Osteoblast (primary cell): ENCODE data around the gene RASA3. TPM values are rescaled to one million over a fixed set of nuclear protein-coding genes. Genes with fewer than 3 reads are reported as not detected.

ENCODE experiments used
- DNase-seq: peaks from one replicate; pipeline ENCODE4 v3.0.0; 2011; ENCODE audit warnings: low spot score, mixed read lengths; ENCODE audit not compliant: insufficient read length; ENCODE audit errors: missing footprints
- H2AFZ ChIP-seq: 2 replicates; pipeline ENCODE4 v1.6.0; 2011; ENCODE audit warnings: mild to moderate bottlenecking, low read length
- H3K27ac ChIP-seq: 2 replicates; pipeline ENCODE4 v1.5.1; 2011; ENCODE audit warnings: mild to moderate bottlenecking, low read depth, low read length, moderate library complexity
- H3K27me3 ChIP-seq: 2 replicates; pipeline ENCODE4 v1.6.0; 2012; ENCODE audit warnings: mild to moderate bottlenecking, control low read depth, inconsistent platforms, low read length, moderate library complexity; ENCODE audit not compliant: insufficient read depth
- H3K36me3 ChIP-seq: 2 replicates; pipeline ENCODE4 v1.5.1; 2011; ENCODE audit warnings: mild to moderate bottlenecking, low read length, control low read depth, moderate library complexity; ENCODE audit not compliant: insufficient read depth
- H3K4me1 ChIP-seq: 2 replicates; pipeline ENCODE4 v1.5.1; 2011; ENCODE audit warnings: mild to moderate bottlenecking, low read length, control low read depth, moderate library complexity; ENCODE audit not compliant: insufficient read depth
- H3K4me2 ChIP-seq: 2 replicates; pipeline ENCODE4 v1.6.0; 2011; ENCODE audit warnings: mild to moderate bottlenecking, low read length; ENCODE audit not compliant: insufficient read depth
- H3K4me3 ChIP-seq: fragments of 200-600 bp; sonication (generic); 3 replicates; pipeline ENCODE4 v1.5.1; 2012; ENCODE audit warnings: mild to moderate bottlenecking, low read length, inconsistent platforms; ENCODE audit not compliant: insufficient read depth
- H3K79me2 ChIP-seq: 2 replicates; pipeline ENCODE4 v1.6.0; 2012; ENCODE audit warnings: mild to moderate bottlenecking, low read length, control low read depth, inconsistent platforms; ENCODE audit not compliant: insufficient read depth
- H3K9me3 ChIP-seq: 2 replicates; pipeline ENCODE4 v1.5.1; 2011; ENCODE audit warnings: low read depth, low read length, control low read depth
- H4K20me1 ChIP-seq: 2 replicates; pipeline ENCODE4 v1.6.0; 2012; ENCODE audit warnings: mild to moderate bottlenecking, low read length, control low read depth; ENCODE audit not compliant: insufficient read depth
- total RNA-seq: library from RNA; depleted of rRNA; stranded (reverse); fragments of >200 nt; gene quantifications from 2 replicates; pipeline ENCODE4 v1.2.3, GENCODE V29; 2012
- TF ChIP-seq, protein P1 (sequence below): IDR thresholded peaks from 2 replicates; pipeline ENCODE4 v1.5.1; 2011; ENCODE audit warnings: mild to moderate bottlenecking, low read depth, low read length, moderate library complexity; ENCODE audit errors: extremely low read depth

The RASA3 gene
- total RNA-seq, 1 donor = 41.3 TPM

DNA sequence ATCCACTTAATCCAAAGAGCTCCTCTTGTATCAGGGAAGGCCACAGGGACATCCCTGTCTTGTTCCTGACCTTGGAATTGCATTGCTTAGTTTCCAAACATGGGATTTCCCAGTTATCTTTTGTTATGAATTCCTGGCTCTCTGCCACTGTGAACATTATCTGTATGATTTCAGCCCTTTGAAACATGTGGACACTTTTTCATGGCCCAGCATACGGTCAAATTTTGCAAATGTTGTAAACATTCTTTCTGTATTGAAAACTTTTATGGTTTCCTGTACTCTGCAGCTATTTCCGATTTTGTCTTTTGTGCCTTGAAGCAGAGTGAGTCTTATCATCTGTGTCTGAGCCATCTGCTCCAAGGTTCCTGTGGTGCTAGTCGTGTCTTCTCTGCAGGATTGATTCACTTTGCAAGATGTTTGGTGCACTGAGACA is 42.1 kb upstream of the RASA3 start:
- TF ChIP-seq, protein P1, sequence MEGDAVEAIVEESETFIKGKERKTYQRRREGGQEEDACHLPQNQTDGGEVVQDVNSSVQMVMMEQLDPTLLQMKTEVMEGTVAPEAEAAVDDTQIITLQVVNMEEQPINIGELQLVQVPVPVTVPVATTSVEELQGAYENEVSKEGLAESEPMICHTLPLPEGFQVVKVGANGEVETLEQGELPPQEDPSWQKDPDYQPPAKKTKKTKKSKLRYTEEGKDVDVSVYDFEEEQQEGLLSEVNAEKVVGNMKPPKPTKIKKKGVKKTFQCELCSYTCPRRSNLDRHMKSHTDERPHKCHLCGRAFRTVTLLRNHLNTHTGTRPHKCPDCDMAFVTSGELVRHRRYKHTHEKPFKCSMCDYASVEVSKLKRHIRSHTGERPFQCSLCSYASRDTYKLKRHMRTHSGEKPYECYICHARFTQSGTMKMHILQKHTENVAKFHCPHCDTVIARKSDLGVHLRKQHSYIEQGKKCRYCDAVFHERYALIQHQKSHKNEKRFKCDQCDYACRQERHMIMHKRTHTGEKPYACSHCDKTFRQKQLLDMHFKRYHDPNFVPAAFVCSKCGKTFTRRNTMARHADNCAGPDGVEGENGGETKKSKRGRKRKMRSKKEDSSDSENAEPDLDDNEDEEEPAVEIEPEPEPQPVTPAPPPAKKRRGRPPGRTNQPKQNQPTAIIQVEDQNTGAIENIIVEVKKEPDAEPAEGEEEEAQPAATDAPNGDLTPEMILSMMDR = no peak
- Histone ChIP-seq H3K4me3 (no peak overlapping the region), H3K9me3 (no peaks in the 10 kb centered on the region), H3K27me3 (peaks cover 24% of the 10 kb centered on the region), H3K4me2 (no peak overlapping the region), H2AFZ (no peak overlapping the region), H4K20me1 (no peaks in the 10 kb centered on the region), H3K79me2 (no peaks in the 10 kb centered on the region), H3K36me3 (no peaks in the 10 kb centered on the region), H3K27ac (no peak overlapping the region), H3K4me1 (no peaks in the 10 kb centered on the region)
- no peak for DNase-seq

DNA sequence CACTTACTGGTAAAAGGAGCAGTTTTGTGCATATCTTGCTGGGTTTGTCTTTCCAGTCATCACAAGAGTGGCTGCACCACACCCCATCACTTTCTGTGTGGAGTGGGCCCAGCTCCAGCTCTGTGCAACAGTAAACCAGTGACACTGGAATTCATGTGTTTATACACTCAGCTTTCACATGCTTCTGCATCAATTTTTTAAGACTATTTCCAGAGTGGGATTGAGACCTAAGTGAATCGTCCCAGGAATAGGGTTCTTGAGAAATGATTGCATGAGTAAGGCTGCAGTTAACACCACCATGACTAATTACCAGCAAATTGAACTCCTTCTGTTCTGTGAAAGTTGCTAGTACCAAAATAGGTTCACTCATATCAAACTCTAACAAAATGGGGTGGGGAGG is 41.3 kb upstream of the RASA3 start:
- Histone ChIP-seq H3K36me3 (no peaks in the 10 kb centered on the region), H4K20me1 (no peaks in the 10 kb centered on the region), H3K27me3 (peaks cover 20% of the 10 kb centered on the region), H3K9me3 (no peaks in the 10 kb centered on the region), H3K4me2 (no peak overlapping the region), H2AFZ (no peak overlapping the region), H3K27ac (no peak overlapping the region), H3K79me2 (no peaks in the 10 kb centered on the region), H3K4me3 (no peak overlapping the region), H3K4me1 (no peaks in the 10 kb centered on the region)
- TF ChIP-seq, protein P1 = no peak
- DNase-seq = no peak

DNA sequence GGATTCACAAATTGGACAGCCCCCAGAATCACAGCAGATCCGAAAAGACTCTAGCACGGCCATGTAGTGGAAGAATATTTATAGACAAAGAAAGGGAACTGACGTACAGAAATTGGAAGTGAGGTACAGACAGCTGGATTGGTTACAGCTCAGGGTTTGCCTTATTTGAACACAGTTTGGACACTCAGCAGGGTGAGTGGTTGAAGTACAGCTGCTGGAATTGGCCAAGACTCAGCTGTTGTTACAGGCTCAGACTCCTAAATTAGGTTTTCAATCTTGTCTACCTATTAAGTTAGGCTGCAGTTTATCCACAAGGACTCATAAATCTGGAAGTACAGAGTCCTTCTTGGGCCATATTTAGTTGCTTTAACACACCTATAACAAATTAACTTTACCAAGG is 40.8 kb upstream of the RASA3 start:
- peaks cover 15% of the 10 kb centered on the region for H3K27me3 ChIP-seq
- H3K36me3 ChIP-seq = no peaks in the 10 kb centered on the region
- H3K4me3 ChIP-seq = no peak overlapping the region
- no peak overlapping the region for H3K4me2 ChIP-seq
- no peaks in the 10 kb centered on the region for H3K4me1 ChIP-seq
- no peak for DNase-seq
- TF ChIP-seq, protein P1 = no peak
- H3K27ac ChIP-seq = no peak overlapping the region
- no peaks in the 10 kb centered on the region for H3K79me2 ChIP-seq
- H4K20me1 ChIP-seq = no peaks in the 10 kb centered on the region
- no peaks in the 10 kb centered on the region for H3K9me3 ChIP-seq
- H2AFZ ChIP-seq = no peak overlapping the region

DNA sequence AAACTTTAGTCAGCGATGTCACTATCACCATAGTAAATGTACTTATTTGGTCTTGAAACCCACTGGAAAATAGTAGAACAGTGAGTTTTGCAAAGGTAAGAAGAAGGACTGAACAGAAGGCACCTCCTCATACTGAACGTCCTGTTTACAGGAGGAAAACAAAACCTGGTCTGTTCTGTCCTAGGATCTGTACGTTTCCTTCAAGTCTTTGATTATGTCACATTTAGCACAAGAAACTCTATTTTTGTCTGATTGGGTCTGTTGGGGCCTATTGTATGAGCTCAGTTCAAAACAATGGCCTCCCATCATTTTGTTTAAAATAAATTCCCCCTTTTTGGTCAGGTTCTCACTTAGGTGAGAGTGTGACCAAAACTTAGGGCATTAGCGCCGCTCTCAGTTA is 35.5 kb upstream of the RASA3 start:
- H2AFZ ChIP-seq = no peak overlapping the region
- H4K20me1 ChIP-seq = no peaks in the 10 kb centered on the region
- H3K36me3 ChIP-seq = no peaks in the 10 kb centered on the region
- no peaks in the 10 kb centered on the region for H3K9me3 ChIP-seq
- no peak overlapping the region for H3K4me2 ChIP-seq
- no peak overlapping the region for H3K4me3 ChIP-seq
- H3K79me2 ChIP-seq = no peaks in the 10 kb centered on the region
- DNase-seq = no peak
- TF ChIP-seq, protein P1 = no peak
- no peaks in the 10 kb centered on the region for H3K4me1 ChIP-seq
- H3K27ac ChIP-seq = no peak overlapping the region
- H3K27me3 ChIP-seq = peaks cover 17% of the 10 kb centered on the region
